HG03066 (cell line): ENCODE measurements around the gene YIPF4.
"Not testable (repeated sequence)": the region's sequence is repeated elsewhere in the genome, so short reads cannot be mapped to it uniquely, and the experiment has no call there.

Source experiments
- ATAC-seq: cut with Tn5 transposase; IDR thresholded peaks from one replicate; pipeline ENCODE4 v1.9.1; 2021; ENCODE audit warnings: low read depth; ENCODE audit not compliant: unreplicated experiment

Gene YIPF4

GRCh38 chr2:32363597-32363996 is 85.9 kb downstream of the YIPF4 start:
- ATAC-seq = peak; percentile 48

DNA sequence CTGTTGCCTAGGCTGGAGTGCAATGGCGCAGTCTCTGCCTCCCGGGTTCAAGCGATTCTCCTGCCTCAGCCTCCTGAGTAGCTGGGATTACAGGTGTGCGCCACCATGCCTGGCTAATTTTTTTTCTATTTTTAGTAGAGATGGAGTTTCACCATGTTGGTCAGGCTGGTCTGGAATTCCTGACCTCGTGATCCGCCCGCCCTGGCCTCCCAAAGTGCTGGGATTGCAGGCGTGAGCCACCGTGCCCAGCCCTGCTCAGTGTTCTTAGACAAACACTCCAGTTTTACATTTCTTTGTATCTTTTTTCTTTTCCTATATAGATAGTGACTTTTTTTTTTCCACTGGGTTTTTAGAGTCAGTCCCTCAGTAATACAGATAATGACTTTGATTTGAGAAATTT is 86.6 kb downstream of the YIPF4 start:
- not testable (repeated sequence) for ATAC-seq

- ATAC-seq = not testable (repeated sequence)
These were observed 88.0 kb downstream of the YIPF4 start for GRCh38 chr2:32365679-32366078.
